ENCODE measurements around the gene DEPDC1B.
"Not testable (repeated sequence)": the region's sequence is repeated elsewhere in the genome, so short reads cannot be mapped to it uniquely, and the experiment has no call there.

The DEPDC1B gene

GRCh38 chr5:60577116-60577515, 122.8 kb downstream of the DEPDC1B start:
- no peak for DNase-seq

- DNase-seq: no peak
Observed at GRCh38 chr5:60576425-60576824, 123.5 kb downstream of the DEPDC1B start.

- DNase-seq: no peak
Observed at GRCh38 chr5:60568646-60569045, 131.3 kb downstream of the DEPDC1B start.

DNA sequence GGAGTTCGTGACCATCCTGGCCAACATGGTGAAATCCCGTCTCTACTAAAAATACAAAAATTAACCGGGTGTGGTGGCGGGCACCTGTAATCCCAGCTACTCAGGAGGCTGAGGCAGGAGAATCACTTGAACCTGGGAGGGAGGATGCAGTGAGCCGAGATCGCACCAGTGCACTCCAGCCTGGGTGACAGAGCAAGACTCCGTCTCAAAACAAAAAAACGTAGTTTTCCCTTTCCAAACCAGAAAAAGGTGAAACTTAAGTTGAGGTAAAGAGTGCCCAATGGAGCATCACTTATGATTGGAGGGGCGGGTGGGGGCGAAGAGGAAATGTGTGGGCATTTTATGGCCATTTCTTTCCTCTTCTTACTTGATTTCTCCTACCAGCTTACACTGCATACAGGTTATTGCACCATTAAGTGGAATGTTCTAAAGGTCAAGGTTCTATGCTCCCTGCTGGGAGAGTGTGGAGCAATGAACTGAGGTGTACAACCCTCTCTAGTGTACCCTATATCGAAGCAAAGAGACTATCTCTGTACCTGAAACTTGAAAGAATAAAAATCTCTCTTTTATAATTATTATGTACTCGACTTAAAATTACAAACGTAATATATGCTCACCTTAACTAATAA, 136.2 kb downstream of the DEPDC1B start:
- DNase-seq: no peak

DNA sequence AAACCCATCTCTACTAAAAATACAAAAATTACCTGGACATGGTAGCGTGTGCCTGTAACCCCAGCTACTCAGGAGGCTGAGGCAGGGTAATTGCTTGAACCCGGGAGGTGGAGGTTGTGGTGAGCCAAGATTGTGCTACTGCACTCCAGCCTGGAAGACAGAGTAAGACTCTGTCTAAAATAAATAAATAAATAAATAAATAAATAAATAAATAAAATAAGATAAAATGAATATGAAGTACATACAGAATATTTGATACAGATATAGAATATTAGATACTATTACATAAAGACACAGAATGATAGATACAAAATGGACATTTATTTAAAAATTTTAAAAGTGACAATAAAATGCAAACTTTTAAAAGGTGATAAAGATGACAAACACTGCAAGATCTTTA, 146.7 kb downstream of the DEPDC1B start:
- not testable (repeated sequence) for DNase-seq

DNA sequence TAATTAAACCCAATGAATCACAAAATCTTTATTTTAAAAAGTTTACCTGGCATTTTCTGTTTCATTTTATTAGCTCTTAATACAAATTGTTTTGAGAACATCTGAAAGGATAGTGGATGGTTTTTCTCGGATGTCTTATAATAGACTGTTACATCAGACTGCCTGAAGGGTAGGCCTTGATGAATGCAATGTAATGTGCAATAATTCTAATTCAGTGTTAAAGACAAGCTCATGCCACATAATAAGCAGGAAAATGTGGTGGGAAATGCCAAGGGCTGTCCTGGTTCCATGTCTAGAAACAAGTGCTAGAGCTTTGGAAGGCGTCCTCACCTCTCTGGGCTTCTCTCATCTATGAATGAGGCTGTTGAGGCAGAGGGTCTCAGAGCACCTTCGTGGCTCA, 148.1 kb downstream of the DEPDC1B start:
- DNase-seq: no peak

DNA sequence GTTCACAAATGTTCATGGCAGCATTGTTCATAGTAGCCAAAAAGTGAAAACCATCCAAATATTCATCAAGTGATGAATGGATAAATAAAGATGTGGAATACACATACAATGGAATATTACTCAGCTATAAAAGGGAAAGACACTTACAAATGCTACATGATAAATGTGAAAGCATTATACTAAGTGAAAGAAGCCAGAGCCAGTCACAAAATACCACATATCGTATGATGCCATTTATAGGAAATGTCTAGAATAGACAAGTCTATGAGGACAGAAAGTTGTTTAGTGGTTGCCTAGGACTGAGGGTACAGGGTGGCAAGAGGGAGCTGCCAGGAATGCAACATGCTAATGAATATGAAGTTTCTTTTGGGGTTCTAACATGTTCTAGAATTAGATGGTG, 148.7 kb downstream of the DEPDC1B start:
- no peak for DNase-seq

GRCh38 chr5:60550311-60550710, 149.7 kb downstream of the DEPDC1B start:
- DNase-seq: no peak

GRCh38 chr5:60549841-60550240, 150.1 kb downstream of the DEPDC1B start:
- DNase-seq: no peak

Data from activated CD4-positive, alpha-beta T cell treated with anti-CD3 and anti-CD28 coated beads for 48 hours (primary cell).